HepG2 (cell line): Measurements from ENCODE around the gene ENO4. TPM values are rescaled to one million over a fixed set of nuclear protein-coding genes. Genes with fewer than 3 reads are reported as not detected.

Experiments used
- CSRNP2 ChIP-seq: sonication (generic); formaldehyde crosslinking; conservative IDR thresholded peaks from 2 replicates; pipeline ENCODE4 v1.8.0; 2022; ENCODE audit warnings: low read depth, missing genetic modification reagents
- SRY ChIP-seq: sonication (generic); formaldehyde crosslinking; IDR thresholded peaks from 2 replicates; pipeline ENCODE4 v1.8.0; 2022; ENCODE audit warnings: mild to moderate bottlenecking, missing genetic modification reagents
- THAP7 ChIP-seq: sonication (generic); formaldehyde crosslinking; IDR thresholded peaks from 2 replicates; pipeline ENCODE4 v1.8.1; 2023; ENCODE audit warnings: mild to moderate bottlenecking, missing genetic modification reagents
- ZNF407 ChIP-seq: sonication (generic); formaldehyde crosslinking; IDR thresholded peaks from one replicate; pipeline ENCODE4 v1.5.1; 2020; ENCODE audit warnings: mild to moderate bottlenecking, missing genetic modification reagents; ENCODE audit errors: not compliant biosample characterization
- polyA plus RNA-seq, 8 experiments: library from polyadenylated mRNA; depleted of rRNA in 3 of 8; stranded (reverse) in 7 of 8; unstranded in 1 of 8; fragments of >200 nt; fragmentation: Illumina TruSeq in 4 of 8; extraction: Trizol in 4 of 8; gene quantifications; 2 replicates each; pipeline versions ENCODE4 v1.2.1 to v1.2.3, GENCODE V29; 2011 to 2016; ENCODE audit warnings: low read depth in 4 of 8, missing spikeins in 1 of 8, mixed read lengths in 1 of 8; ENCODE audit not compliant: insufficient read depth in 1 of 8
- total RNA-seq, 5 experiments: library from RNA; depleted of rRNA; stranded (reverse); fragments of >200 nt; fragmentation: Illumina TruSeq; extraction: Trizol; gene quantifications; 2 replicates each; pipeline ENCODE4 v1.2.3, GENCODE V29; 2016; ENCODE audit warnings: low read depth in 1 of 5

The ENO4 gene
- total and polyA plus RNA-seq, 2 of the 13 experiments (the other 11 are each of a cell fraction or from before 2014, with no cell fraction given): not detected

GRCh38 chr10:116849248-116850057, at the start of gene ENO4 (continued):
- no peak for TF ChIP-seq CSRNP2 (CRISPR knock-in tag)
- TF ChIP-seq SRY (CRISPR knock-in tag): peak; percentile 14; the same call in 1 of the 2 replicates
- TF ChIP-seq ZNF407 (CRISPR knock-in tag): peak; percentile 46
- 0 out of 2 replicates have a peak, but pooled peaks have one; percentile 36 for TF ChIP-seq THAP7 (CRISPR knock-in tag)
